Measurements from ENCODE around the gene F11R. TPM values are rescaled to one million over a fixed set of nuclear protein-coding genes. Genes with fewer than 3 reads are reported as not detected.
"Not testable (repeated sequence)": the region's sequence is repeated elsewhere in the genome, so short reads cannot be mapped to it uniquely, and the experiment has no call there.

The F11R gene
- total RNA-seq, 2 donors from 2014 or later: 43.6 to 104 TPM

- Histone ChIP-seq H3K27me3 (replicated peaks; ENCODE audit: insufficient read depth) (no peaks in the 10 kb centered on the region), H3K27ac (peak overlapping the region; percentile 84 to 96), H3K9me3 (no peaks in the 10 kb centered on the region), H3K36me3 (no peaks in the 10 kb centered on the region), H3K4me1 (replicated peaks) (peaks cover 4% of the 10 kb centered on the region), H3K4me3 (no peak overlapping the region)
- no peak for TF ChIP-seq POLR2AphosphoS5 (IDR thresholded peaks at IDR 0.05)
- TF ChIP-seq CTCF (IDR thresholded peaks at IDR 0.05): no peak
- TF ChIP-seq POLR2A (IDR thresholded peaks at IDR 0.05): no peak
- intact Hi-C loops (cut with DNase I): no loop called here
- 57% methylated on average over 5 of the region's 5 CpGs for WGBS
- DNase-seq (ENCODE audit: low spot score): no peak
These were observed 3.0 kb downstream of the F11R start for GRCh38 chr1:161017756-161018630.

- DNase-seq (ENCODE audit: low spot score); H3K9me3 ChIP-seq; H3K36me3 ChIP-seq; intact Hi-C loops (cut with DNase I); H3K4me1 ChIP-seq (replicated peaks); H3K4me3 ChIP-seq; H3K27me3 ChIP-seq (replicated peaks; ENCODE audit: insufficient read depth): not testable (repeated sequence)
- 30% methylated on average over 7 of the region's 7 CpGs for WGBS
- H3K27ac ChIP-seq: peak overlapping the region; percentile 38 to 96
These were observed 3.8 kb downstream of the F11R start for GRCh38 chr1:161017181-161017580.

GRCh38 chr1:161016683-161017082 lies 4.3 kb downstream of the F11R start:
- H3K4me3 ChIP-seq; H3K27me3 ChIP-seq (replicated peaks; ENCODE audit: insufficient read depth); H3K9me3 ChIP-seq; H3K36me3 ChIP-seq; H3K4me1 ChIP-seq (replicated peaks); DNase-seq (ENCODE audit: low spot score); intact Hi-C loops (cut with DNase I): not testable (repeated sequence)
- peak; percentile 11 for TF ChIP-seq POLR2AphosphoS5 (IDR thresholded peaks at IDR 0.05)
- peak overlapping the region in 1 of 2 donors; percentile 41 for H3K27ac ChIP-seq
- 32% methylated on average over 1 of the region's 1 CpG for WGBS

GRCh38 chr1:161013488-161014230 lies 7.3 kb downstream of the F11R start:
- no peaks in the 10 kb centered on the region for H3K9me3 ChIP-seq
- no peaks in the 10 kb centered on the region for H3K36me3 ChIP-seq
- DNase-seq (ENCODE audit: low spot score): peak; percentile 91
- H3K4me1 ChIP-seq (replicated peaks): peaks cover 8% of the 10 kb centered on the region
- intact Hi-C loops (cut with DNase I): no loop called here
- H3K27ac ChIP-seq: peak overlapping the region; percentile 85 to 87
- peak overlapping the region; percentile 1 to 11 for H3K4me3 ChIP-seq
- 25% methylated on average over 15 of the region's 15 CpGs for WGBS
- TF ChIP-seq POLR2A (IDR thresholded peaks at IDR 0.05): peak; percentile 26
- TF ChIP-seq CTCF (IDR thresholded peaks at IDR 0.05): peak in 1 of 4 experiments; percentile 9
- TF ChIP-seq POLR2AphosphoS5 (IDR thresholded peaks at IDR 0.05): peak; percentile 92
- no peaks in the 10 kb centered on the region for H3K27me3 ChIP-seq (replicated peaks; ENCODE audit: insufficient read depth)

GRCh38 chr1:161013131-161013487 lies 7.8 kb downstream of the F11R start:
- no peak for DNase-seq (ENCODE audit: low spot score)
- Histone ChIP-seq H3K27ac (peak overlapping the region; percentile 85 to 87), H3K9me3 (no peaks in the 10 kb centered on the region), H3K36me3 (no peaks in the 10 kb centered on the region), H3K4me3 (peak overlapping the region in 1 of 2 donors; percentile 11), H3K4me1 (replicated peaks) (peaks cover 8% of the 10 kb centered on the region), H3K27me3 (replicated peaks; ENCODE audit: insufficient read depth) (no peaks in the 10 kb centered on the region)
- intact Hi-C loops (cut with DNase I): no loop called here
- TF ChIP-seq POLR2A (IDR thresholded peaks at IDR 0.05) (no peak), CTCF (IDR thresholded peaks at IDR 0.05) (no peak)

Measured in prostate gland (tissue), 2 donors.